GDM1 (cell line): ENCODE data around the gene PACS2.
"Not testable (repeated sequence)": the region's sequence is repeated elsewhere in the genome, so short reads cannot be mapped to it uniquely, and the experiment has no call there.

Experiments used
- DNase-seq: peaks from one replicate; lab custom pipeline; 2025; lab: John Stamatoyannopoulos, UW

PACS2 gene

DNA sequence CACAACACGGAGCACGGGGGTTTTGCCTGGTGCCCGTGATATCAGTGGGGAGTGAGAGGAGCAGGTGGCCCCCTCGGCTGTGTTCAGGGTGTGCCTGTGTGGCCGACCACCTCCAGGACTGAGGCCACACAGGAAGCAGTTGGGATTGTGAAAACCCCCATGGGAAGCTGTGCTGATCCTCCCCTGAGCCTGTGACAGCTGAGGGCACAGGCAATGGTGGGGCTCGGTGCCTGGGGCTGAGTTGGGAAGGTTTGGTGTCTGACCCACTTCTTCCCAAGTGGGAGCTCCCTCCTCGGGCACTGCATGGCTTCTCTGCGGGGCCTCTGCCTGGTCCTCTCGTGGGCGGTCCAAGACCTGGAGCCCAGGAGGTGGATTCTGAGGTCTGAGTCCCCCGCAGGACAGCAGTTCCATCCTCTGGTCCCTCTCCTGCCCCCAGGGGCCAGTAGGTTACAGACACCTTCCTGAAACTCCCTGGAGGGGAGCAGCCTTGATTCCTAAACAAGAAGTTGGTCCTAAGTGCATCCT is 17.9 kb downstream of the PACS2 start:
- DNase-seq, result no peak

DNA sequence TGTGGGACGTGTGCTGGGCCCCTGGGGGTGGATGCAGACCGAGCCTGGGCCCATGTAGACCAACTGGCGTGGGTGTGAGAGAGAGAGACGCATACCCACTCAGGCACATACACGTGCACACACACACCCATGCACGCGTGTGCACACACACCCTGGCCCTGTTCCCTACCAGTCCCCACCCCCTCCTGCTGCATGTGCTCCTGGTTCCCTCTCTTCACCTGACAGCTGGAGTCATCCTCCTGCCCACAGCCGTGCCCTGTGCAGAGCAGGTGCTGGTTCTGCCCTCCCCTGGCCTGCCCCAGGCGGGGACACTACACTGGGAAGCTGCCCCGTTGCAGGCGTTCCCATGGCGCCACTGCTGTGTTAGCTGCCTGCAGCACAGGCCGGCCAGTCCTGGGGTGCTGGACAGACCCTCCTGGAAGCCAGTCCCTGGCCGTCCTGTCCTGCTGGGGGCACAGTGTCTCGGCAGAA is 18.5 kb downstream of the PACS2 start:
- no peak for DNase-seq

DNA sequence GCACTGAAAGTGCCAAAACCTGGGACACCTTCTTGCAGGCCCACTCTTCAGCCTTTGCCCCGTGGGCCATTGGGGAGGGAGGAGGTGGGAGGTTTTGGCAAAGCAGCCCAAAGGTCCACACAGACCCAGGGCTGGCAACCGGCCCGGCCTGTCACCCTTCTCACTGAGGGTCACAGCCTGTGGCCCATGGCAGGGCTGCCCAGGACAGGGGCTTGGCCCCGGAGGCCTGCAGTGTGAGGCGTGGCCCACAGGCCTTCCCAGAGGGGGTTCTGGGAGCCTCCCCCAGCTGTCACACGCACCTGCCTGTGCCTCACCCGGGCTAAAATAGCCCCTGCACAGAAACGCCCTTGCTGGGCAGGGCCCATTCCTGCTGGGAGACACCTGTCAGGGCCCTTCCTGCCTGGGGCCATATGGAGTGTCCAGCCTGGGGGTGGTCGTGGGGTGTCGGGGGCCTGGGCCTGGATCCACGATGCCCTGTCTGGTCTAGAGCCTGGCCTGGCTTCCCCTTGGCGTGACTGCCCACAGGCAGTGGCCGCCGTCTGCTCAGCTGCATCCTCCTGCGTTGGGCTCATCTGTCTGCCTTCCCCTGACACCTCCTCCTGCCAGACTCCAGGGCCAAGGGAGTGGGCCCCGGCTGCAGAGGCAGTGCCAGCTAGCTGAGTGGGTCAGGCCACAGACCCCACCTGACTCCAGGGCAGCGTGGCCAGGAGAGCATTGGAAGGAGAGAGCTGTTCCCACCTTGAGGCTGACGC is 19.2 kb downstream of the PACS2 start:
- no peak for DNase-seq

DNA sequence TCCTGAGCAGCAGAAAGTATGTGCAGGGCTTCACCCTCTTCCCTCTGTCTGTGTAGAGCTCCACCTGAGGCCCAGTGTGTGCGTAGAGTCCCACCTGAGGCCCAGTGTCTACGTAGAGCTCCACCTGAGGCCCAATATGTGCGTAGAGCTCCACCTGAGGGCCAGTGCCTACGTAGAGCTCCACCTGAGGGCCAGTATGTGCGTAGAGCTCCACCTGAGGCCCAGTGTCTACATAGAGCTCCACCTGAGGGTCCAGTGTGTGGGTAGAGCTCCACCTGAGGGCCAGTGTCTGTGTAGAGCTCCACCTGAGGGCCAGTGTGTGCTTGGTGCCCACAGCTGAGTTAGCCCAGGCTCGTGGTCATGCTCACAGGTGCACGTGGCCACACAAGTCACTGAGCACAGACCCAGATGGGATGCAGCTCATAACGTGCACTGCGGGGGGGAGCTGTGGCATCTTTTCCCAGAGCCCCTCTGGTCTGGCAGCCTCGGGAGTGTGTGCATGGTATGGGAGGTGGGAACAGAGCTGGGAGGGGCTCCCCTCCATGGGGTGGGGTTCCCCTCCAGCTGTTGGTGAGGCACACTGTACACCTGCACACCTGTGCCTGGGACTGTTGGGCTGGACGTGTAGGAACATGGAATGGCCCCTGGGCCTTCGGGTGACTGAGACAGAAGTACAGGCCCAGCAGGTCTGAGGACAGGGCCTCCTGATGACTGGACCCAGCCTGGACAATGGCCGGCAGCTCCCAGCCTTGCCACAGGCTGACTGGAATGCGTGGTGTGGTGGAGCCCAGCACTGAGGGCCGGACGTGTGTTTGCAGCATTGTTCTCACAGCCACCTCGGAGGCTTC is 20.1 kb downstream of the PACS2 start:
- DNase-seq, result no peak

DNA sequence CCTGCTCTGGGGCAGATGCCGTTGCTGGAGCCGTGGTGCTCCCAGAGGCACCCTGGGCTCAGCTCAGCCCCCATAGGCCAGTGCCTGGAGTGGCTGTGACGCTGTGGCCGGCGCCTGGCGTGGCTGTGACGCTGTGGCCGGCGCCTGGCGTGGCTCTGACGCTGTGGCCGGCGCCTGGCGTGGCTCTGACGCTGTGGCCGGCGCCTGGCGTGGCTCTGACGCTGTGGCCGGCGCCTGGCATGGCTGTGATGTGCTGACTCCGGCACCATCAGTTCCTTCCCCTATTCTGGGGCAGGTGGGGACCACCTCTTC is 20.6 kb downstream of the PACS2 start:
- not testable (repeated sequence) for DNase-seq

DNA sequence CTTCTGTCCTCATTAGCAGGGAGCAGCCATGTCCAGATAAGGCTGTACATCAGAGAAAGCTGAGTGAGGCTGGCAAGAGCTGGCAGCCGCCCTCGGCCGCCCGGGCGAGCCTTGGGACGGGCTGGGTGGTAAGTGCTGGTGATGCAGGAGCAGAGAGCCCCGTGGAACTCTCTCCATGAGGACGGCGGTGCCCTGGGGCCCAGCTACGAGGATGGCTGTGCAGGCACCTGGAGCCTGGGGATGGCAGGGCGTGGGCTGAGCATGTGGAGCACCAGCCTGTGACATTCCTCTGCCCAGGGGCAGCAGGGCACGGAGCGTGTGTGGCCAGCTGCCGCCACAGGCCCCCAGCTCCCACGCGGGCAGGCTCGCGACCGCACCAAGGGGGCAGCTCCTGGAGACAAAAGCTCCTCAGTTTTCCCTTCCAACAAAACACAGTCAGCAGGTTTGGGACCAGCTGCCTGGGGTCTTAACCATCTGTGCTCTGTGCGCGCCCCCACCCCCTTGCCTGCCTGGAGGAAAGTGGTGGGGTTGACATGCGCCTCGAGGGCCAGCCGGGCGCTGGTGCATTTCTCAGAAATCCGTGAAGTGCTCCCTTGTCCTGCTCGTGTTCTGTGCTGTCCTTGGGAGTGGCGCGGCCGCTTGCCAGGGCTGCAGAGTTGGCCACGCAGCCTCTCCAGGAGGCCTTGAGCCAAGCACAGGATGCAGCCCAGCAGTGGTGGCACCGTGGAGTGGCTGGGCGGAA is 21.4 kb downstream of the PACS2 start:
- no peak for DNase-seq

DNA sequence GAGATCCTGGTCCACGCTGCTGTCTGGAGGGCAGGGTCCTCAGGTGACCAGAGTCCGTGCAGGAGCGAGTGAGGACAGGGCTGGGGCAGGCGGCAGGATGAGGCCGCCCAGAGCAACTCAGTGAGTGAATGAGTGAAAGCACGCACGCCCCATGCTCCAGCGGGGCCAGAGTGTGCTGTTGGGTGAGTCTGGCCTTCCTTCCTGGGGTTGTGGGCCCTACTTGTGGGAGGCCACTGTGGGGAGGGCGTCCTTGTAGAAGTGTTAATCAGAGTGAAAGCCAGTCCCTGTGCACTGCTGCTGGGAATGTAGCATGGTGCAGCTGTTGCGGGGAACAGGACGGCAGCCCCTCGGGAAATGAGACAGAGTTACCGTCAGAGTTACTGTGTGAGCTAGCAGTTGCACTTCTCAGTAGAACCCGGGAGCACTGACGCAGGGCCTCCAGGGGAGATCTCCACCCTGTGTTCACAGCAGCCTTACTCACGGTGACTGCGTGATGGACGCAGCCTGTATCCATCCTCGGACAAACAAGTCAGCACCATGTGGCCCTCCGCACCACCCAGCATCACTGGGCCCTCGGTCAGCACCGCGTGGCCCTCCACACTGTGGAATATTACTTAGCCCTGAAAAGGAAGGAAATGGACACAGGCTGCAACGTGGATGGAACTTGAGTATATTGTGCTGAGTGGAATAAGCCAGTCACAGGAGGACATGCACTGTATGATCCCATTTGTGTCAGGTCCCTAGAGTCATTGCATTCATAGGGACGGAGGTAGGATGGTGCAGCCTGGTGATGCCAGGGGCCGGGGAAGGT is 22.1 kb downstream of the PACS2 start:
- no peak for DNase-seq

DNA sequence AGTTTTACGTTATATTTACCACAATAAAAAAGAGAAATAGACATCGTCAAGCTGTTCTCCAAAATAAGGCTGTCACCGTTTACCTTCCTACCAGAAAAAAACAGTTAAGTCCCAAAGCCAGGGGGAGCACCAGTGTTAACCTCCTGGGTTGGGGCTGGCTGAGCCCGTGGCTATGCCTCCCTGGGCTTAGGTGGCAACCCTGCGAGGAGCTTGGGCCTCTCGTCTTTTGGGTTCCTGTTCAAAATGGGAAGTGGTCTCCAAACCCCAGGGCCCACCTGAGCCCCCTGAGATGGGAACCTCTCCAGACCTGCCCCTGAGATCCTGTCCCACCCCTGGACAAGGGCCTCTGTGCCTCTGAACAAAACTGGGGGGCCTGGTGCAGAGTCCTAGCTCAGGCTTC is 22.9 kb downstream of the PACS2 start:
- no peak for DNase-seq

DNA sequence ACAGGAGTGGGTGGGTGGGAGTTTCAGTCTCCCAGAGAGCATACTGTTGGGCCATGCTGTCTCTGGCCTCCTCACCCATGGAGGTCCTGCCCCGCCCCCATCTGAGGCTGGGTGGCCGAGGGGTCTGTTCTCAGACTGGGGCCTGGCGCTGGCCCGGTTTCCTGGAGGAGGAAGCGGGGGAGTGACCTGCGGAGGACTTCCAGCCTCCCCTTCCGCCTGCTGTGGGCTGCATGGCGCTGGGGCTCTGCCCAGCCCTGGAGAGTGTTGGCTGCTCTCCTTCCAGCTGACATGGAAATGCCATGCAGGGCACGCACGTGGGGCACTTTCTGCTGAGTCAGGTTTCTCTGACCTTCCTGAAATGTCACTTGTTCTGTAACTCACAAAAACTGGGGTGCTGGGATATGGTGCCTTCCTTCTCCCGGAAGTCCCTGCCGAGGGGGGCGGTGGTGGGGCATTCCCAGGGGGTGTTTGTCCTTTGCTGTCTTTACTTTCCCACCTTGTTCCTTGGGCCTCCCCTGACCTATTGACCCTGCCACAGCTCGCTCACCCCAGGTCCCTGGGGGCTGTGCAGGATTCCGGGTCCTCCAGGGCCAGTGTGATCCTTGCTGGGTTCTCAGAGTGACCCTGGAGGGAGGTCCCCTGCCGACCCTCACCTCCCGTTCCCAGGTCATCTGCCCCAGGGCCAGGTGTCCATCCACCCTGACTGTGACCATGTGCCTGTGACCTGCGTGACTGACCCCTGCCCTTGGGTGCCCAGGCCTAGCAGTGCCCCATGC is 23.6 kb downstream of the PACS2 start:
- no peak for DNase-seq

DNA sequence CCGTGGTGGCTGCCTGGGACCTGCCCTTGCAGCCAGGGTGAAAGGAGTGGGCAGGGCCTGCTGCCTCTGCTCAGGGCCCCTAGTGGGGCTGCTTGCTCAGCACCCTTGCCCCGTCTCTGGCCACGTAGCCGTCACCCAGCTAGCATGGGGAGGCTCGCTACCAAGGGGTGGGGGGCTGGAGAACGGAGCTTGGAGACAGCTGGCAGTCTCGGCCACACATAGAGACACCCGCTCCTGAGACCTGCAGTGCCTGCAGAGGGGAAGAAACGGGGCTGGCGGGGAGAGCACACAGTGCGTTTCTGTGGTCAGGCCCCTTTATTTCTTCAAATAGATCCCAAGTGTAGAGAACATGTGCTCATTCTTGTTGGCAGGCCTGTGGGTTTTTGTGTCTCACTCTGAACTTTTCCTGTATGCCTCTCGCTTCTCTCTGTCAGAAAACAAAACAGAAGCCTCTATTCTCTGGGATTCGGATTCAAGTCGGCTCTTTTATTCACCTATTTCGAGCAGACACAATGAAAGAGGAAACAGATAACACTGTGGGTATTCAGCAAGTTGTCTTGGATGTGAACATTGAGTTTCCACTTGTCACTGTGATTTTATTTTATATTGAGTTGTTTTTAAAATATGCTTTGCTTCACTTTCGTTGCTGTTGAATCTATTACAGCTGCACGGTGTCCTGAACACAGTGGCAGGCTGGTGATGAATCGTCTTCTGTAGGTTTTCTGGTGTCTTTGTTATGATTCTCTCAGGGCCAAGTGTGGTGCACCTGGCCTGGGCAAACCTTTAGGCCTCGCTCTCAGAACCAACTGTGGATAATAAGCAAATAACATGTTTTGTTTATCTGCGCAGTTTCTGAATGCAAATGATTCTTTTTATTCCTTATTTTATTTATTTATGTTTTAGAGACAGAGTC is 26.5 kb downstream of the PACS2 start:
- no peak for DNase-seq

DNA sequence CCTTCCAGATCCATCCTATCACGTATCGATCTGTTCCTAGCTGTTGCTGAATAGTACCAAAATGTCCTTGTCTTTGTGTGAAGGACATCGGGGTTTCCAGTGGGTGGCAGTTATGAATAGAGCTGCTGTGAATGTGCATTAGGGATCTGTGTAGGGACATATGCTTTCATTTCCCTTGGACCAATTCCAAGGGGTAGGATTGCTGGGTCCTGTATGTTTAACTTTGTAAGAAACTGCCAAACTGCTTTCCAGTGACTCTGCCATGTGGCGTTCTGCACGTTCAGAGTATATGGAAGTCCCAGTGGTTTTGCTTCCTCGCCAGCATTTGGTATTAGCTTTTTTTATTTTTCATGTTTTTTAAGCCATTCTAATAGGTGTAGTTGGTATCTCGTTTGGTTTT is 28.6 kb downstream of the PACS2 start:
- no peak for DNase-seq

DNA sequence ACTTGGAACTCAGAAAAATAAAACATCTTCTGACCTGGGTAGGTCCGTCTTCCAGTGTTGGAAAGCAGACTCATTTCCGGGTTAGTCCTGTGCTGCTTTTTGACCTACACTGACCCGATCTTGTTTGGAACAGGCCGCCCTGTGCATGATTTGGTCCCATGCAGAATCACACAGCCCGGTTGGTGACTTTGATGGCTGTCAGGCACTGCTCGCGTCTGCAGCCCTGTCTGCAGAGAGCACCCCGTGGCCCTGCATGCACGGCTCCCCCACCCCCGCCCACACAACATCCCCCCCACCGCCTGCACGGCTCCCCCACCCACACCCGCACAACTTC is 31.6 kb downstream of the PACS2 start:
- no peak for DNase-seq

DNA sequence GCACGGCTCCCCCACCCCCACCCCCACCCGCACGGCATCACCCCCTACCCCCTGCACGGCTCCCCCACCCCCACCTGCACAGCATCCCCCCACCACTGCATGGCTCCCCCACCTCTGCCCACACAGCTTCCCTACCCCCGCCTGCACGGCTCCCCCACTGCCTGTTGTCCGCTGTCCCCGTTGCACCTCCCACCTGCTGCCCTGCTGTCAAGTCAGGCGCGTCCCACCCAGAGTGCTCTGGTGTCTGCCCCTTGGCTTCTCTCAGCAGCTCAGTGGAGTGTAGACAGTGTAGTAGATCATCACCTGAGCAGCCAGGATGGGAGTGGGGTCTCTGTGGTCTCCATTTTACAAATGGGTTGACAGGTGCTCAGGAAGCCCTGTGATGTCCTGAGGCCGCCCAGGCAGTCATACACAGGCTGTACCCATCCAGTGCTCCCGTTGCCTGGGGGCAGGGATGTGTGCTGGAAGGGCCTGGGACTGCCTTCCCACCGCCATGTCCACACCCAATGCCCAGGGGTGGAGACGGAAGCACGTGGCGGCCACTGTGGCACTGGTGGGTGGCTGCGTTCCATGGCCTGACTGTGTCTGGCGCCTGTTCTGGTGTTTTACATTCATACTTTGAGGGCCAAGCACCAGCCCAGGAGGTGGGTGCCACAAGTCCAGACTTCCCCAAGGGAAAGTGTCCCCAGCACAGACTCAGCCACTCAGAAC is 32.5 kb downstream of the PACS2 start:
- no peak for DNase-seq

DNA sequence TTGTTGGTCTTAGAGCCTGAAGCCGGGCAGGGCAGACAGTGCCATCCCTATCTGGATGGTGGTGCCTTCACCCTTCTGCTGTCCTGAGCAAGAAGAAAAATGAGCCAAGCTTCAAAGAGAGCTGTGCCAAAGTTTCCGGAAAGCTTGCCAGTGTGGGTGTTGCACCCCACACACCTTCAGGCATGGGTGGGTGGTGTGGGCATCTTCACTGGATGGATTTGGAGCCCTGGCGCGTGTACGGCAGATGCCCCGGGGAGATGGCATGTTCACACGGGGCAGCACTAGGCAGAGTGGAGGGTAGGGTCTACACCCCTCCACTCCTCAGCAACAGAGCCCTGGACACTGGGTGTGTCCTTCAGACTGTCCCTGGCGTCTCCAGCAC is 33.0 kb downstream of the PACS2 start:
- DNase-seq, result no peak

DNA sequence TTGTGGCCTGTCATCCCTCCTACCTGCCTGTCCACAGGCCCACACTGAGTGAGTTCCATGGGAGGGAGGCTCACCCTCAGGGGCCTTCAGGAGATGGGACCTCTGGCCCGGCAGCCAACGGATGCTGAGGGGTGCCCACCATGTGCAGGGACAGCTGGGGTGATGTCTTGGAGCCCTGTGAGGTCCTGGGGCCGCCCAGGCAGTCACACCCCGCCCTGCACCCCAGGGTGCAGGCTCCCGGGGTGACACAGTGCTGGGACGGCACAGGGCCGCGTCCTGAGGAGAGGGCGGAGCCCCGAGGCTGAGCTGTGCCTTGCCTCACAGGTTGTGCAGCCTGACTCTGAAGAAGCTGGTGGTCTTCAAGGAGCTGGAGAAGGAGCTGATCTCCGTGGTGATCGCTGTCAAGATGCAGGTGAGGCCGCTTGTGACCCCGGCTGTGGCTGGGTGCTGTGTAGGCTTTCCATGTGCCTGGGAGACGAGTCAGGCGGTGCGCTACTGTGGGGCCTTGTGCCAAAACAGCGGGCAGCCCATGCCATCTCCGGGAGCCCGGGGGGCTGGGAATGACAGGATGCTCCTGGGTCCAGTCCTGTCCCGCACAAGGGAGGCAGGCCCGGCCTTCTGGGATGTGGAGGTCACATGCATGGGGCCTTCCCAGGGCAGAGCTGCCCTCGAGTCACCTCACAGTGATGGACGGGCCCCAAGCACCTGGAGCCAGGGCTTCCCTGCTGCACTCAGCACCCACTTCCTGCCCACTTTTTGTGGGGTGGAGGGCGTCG is 33.8 kb downstream of the PACS2 start:
- no peak for DNase-seq

DNA sequence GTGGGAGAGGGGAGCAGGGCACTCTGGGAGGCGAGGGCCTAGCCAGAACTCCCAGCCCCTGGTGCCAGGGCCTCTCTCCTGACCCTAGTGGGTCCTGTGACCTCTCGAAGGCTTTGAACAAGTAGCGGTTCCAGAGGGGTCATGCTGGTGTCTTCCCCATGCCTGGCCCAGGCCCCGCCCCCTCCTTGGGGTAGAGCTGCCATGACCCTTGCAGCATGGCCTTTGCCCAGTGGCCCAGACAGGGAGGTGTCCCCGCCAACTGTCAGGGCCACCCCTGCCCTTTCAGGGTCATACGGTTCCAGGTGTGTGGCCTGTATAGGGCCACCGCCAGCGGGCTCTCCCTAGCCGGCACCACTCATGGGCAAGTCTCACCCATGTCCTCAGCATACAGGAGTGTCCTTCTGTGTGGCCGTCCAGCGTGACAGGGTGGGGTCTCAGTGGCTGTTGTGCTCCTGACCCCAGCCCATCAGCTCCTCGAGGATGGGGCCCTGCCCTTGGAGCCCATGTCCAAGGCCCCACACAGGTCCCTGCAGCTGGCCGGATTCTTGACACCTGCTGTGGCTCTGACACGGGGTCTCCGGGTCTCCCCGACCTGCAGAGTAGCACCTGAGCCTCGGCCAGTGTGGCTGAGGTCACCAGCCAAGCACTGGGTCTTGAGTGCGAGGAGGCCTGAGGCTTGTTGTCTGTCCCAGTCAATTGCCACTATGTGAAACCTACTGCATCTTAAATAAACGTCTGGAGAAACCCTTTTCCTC is 34.6 kb downstream of the PACS2 start:
- no peak for DNase-seq

DNA sequence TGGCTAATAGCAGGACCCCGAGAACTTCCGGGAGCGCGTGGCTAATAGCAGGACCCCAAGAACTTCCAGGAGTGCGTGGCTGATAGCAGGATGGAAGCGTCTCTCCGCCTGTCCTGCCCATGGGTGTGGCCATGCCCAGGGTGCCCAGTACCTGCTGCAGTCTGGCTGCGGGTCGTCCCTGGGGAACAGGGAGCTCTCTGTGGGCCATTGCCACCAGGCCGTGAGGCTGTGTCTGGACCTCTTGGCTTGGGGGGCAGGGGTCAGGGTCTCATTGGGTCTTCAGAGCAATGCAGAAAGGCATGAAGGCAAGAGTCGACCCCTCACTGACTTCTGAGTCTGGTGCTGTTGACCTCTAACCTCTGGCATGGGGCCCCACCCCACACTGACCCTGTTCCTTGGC is 35.4 kb downstream of the PACS2 start:
- DNase-seq, result no peak
